Esophagus squamous epithelium (tissue), 4 donors: ENCODE measurements around the gene CPXM1.
"Not testable (repeated sequence)": the region's sequence is repeated elsewhere in the genome, so short reads cannot be mapped to it uniquely, and the experiment has no call there.

Experiments
- CTCF ChIP-seq, 6 experiments: fragments of 450-650 bp in 4 of 6; fragments of 200-600 bp in 2 of 6; sonication (generic) in 2 of 6; IDR thresholded peaks; one replicate each; pipeline ENCODE4 v1.5.1; 2016 to 2019; ENCODE audit warnings: antibody characterized with exemption in 6 of 6, mild to moderate bottlenecking in 4 of 6, moderate library complexity in 4 of 6
- POLR2A ChIP-seq, 4 donors: fragments of 450-650 bp; IDR thresholded peaks; one replicate each; pipeline ENCODE4 v1.6.1; 2017; ENCODE audit warnings: antibody characterized with exemption in 4 of 4, mild to moderate bottlenecking in 4 of 4, moderate library complexity in 3 of 4

- TF ChIP-seq CTCF, POLR2A (IDR thresholded peaks at IDR 0.05): not testable (repeated sequence)
These were observed 30.3 kb downstream of the CPXM1 start for GRCh38 chr20:2770091-2770490.
